IMR-90 (cell line): ENCODE data around the gene ENDOU. TPM values are rescaled to one million over a fixed set of nuclear protein-coding genes. Genes with fewer than 3 reads are reported as not detected.

Experiments
- ATAC-seq: fragments of 200-7000 bp; cut with Tn5 transposase; 2 replicates; pipeline ENCODE4 v1.9.1; 2020; ENCODE audit warnings: low read depth, mild to moderate bottlenecking, moderate library complexity
- BruUV-seq: library from RNA; stranded (reverse); fragments of 400-500 nt; replicated peaks from 2 replicates; lab custom pipeline; 2021; lab: Mats Ljungman, UMichigan
- CTCF ChIA-PET: fragments of 300-600 bp; formaldehyde crosslinking; extraction: SDS; loops from one replicate; lab custom pipeline; 2021; ENCODE audit warnings: antibody characterized with exemption; lab: Yijun Ruan, JAX
- POLR2A ChIA-PET: fragments of 300-600 bp; sonication (Branson Sonifier 250); formaldehyde crosslinking; loops from one replicate; lab custom pipeline; 2022; ENCODE audit warnings: antibody characterized with exemption; ENCODE audit not compliant: unreplicated experiment; lab: Charles Lee
- DNase-seq: peaks from one replicate; pipeline ENCODE4 v3.0.0; 2013
- H2AFZ ChIP-seq: replicated peaks from 2 replicates; pipeline ENCODE3; 2013; ENCODE audit warnings: low read length, mild to moderate bottlenecking; ENCODE audit not compliant: poor library complexity
- H2AK5ac ChIP-seq: 2 replicates; pipeline ENCODE4 v1.6.1; 2013; ENCODE audit warnings: low read depth, low read length, inconsistent platforms
- H2AK9ac ChIP-seq: replicated peaks from 2 replicates; pipeline ENCODE3; 2013; ENCODE audit warnings: mild to moderate bottlenecking, low read depth, low read length, moderate library complexity; ENCODE audit not compliant: poor library complexity
- H2BK120ac ChIP-seq: 2 replicates; pipeline ENCODE4 v1.6.1; 2013; ENCODE audit warnings: low read depth, low read length, inconsistent platforms
- H2BK15ac ChIP-seq: 3 replicates; pipeline ENCODE4 v1.6.1; 2013; ENCODE audit warnings: low read depth, low read length, inconsistent platforms
- H2BK20ac ChIP-seq: 2 replicates; pipeline ENCODE4 v1.6.1; 2013; ENCODE audit warnings: low read depth, mild to moderate bottlenecking, inconsistent platforms, low read length, moderate library complexity
- H2BK5ac ChIP-seq: 2 replicates; pipeline ENCODE4 v1.6.1; 2013; ENCODE audit warnings: mild to moderate bottlenecking, low read depth, low read length, inconsistent platforms; ENCODE audit not compliant: poor library complexity, severe bottlenecking
- H3K14ac ChIP-seq: replicated peaks from 2 replicates; pipeline ENCODE4 v1.6.1; 2013; ENCODE audit warnings: low read depth, low read length, inconsistent platforms
- H3K18ac ChIP-seq: 2 replicates; pipeline ENCODE4 v1.6.1; 2013; ENCODE audit warnings: low read depth, low read length, control low read depth
- H3K23ac ChIP-seq: 2 replicates; pipeline ENCODE4 v1.6.1; 2013; ENCODE audit warnings: low read depth, low read length, inconsistent platforms
- H3K27ac ChIP-seq: 2 replicates; pipeline ENCODE4 v1.5.1; 2013; ENCODE audit warnings: mild to moderate bottlenecking, control low read depth, low read length; ENCODE audit not compliant: insufficient read depth
- H3K27me3 ChIP-seq: 2 replicates; pipeline ENCODE4 v1.6.1; 2013; ENCODE audit warnings: low read length; ENCODE audit not compliant: control insufficient read depth, insufficient read depth
- H3K36me3 ChIP-seq: 2 replicates; pipeline ENCODE4 v1.6.1; 2013; ENCODE audit warnings: low read length, mixed read lengths; ENCODE audit not compliant: control insufficient read depth, insufficient read depth
- H3K4ac ChIP-seq: 2 replicates; pipeline ENCODE4 v1.6.1; 2013; ENCODE audit warnings: low read depth, low read length, inconsistent platforms
- H3K4me1 ChIP-seq: 2 replicates; pipeline ENCODE4 v1.6.1; 2013; ENCODE audit warnings: low read length, mixed read lengths; ENCODE audit not compliant: control insufficient read depth, insufficient read depth
- H3K4me2 ChIP-seq: 2 replicates; pipeline ENCODE4 v1.6.1; 2013; ENCODE audit warnings: low read depth, mild to moderate bottlenecking, control low read depth, low read length, moderate library complexity
- H3K4me3 ChIP-seq: 2 replicates; pipeline ENCODE4 v1.5.1; 2013; ENCODE audit warnings: low read depth, mild to moderate bottlenecking, control low read depth, low read length, moderate library complexity; ENCODE audit not compliant: insufficient read depth
- H3K56ac ChIP-seq: 2 replicates; pipeline ENCODE4 v1.6.1; 2013; ENCODE audit warnings: low read length, inconsistent platforms; ENCODE audit not compliant: insufficient read depth; ENCODE audit errors: extremely low read depth
- H3K79me1 ChIP-seq, 2 experiments: 2 replicates each; pipeline ENCODE4 v1.6.1; 2013; ENCODE audit warnings: low read length in 2 of 2, inconsistent platforms in 1 of 2, low read depth in 1 of 2
- H3K9ac ChIP-seq: 2 replicates; pipeline ENCODE4 v1.6.1; 2013; ENCODE audit warnings: low read depth, low read length, control low read depth
- H3K9me1 ChIP-seq: 2 replicates; pipeline ENCODE4 v1.6.1; 2013; ENCODE audit warnings: low read length, inconsistent platforms; ENCODE audit not compliant: insufficient read depth
- H3K9me3 ChIP-seq: 2 replicates; pipeline ENCODE4 v1.6.1; 2013; ENCODE audit warnings: low read length; ENCODE audit not compliant: control insufficient read depth, insufficient read depth
- H4K20me1 ChIP-seq: 2 replicates; pipeline ENCODE4 v1.6.1; 2013; ENCODE audit warnings: low read length, inconsistent platforms; ENCODE audit not compliant: insufficient read depth
- H4K5ac ChIP-seq: 2 replicates; pipeline ENCODE4 v1.6.1; 2013; ENCODE audit warnings: mild to moderate bottlenecking, low read depth, low read length, control low read depth
- H4K8ac ChIP-seq, 2 experiments: 2 replicates each; pipeline ENCODE4 v1.6.1; 2013; ENCODE audit warnings: low read depth in 2 of 2, low read length in 2 of 2, control low read depth in 1 of 2, inconsistent platforms in 1 of 2
- H4K91ac ChIP-seq: 2 replicates; pipeline ENCODE4 v1.6.1; 2013; ENCODE audit warnings: low read depth, low read length, inconsistent platforms; ENCODE audit not compliant: insufficient read depth
- CTCF ChIP-seq: conservative IDR thresholded peaks from 2 replicates; pipeline ENCODE4 v1.5.1; 2012; ENCODE audit warnings: mild to moderate bottlenecking, low read depth, low read length, improper control_type of control experiment
- MAZ ChIP-seq: IDR thresholded peaks from 2 replicates; pipeline ENCODE4 v1.6.1; 2012; ENCODE audit warnings: low read depth, mild to moderate bottlenecking, low read length, improper control_type of control experiment, moderate library complexity, borderline replicate concordance
- RCOR1 ChIP-seq: IDR thresholded peaks from 2 replicates; pipeline ENCODE4 v1.6.1; 2012; ENCODE audit warnings: mild to moderate bottlenecking, low read length, improper control_type of control experiment; ENCODE audit not compliant: insufficient replicate concordance
- RFX5 ChIP-seq: IDR thresholded peaks from 2 replicates; pipeline ENCODE4 v1.8.0; 2012; ENCODE audit warnings: low read depth, mild to moderate bottlenecking, low read length, moderate library complexity
- SMC3 ChIP-seq: fragments of 150-350 bp; IDR thresholded peaks from 2 replicates; pipeline ENCODE4 v1.6.1; 2016; ENCODE audit warnings: low read depth, mild to moderate bottlenecking, antibody characterized with exemption, low read length, moderate library complexity
- WGBS, 2 experiments: methylation state at CpG; one replicate each; pipeline versions ENCODE4 v1.1.5 to v1.1.7; 2013; ENCODE audit warnings: missing lambda C conversion rate in 2 of 2; ENCODE audit not compliant: insufficient read length in 1 of 2; ENCODE audit errors: extremely low coverage in 2 of 2; 5-methylcytosine and 5-hydroxymethylcytosine counted together
- dilution Hi-C: fragments of 300-500 bp; cut with HindIII; formaldehyde crosslinking; loops from one replicate; pipeline ENCODE4 v1.14.3; 2018; ENCODE audit warnings: low sequenced_read_pairs; ENCODE audit not compliant: unreplicated experiment
- in situ Hi-C: fragments of 300-500 bp; cut with MboI; formaldehyde crosslinking; loops from 3 replicates; pipeline ENCODE4 v1.14.3; 2019; ENCODE audit warnings: low sequenced_read_pairs, inconsistent platforms, mixed read lengths
- intact Hi-C: fragments of 100-400 bp; cut with micrococcal nuclease; formaldehyde crosslinking; loops from 2 replicates; pipeline ENCODE4 v1.10.0; 2022
- polyA plus RNA-seq, 3 experiments: library from polyadenylated mRNA; depleted of rRNA; stranded (reverse); fragments of >200 nt; gene quantifications; 2 replicates each; pipeline ENCODE4 v1.2.3, GENCODE V29; 2012; ENCODE audit warnings: low replicate concordance in 1 of 3
- total RNA-seq: library from RNA; depleted of rRNA; stranded (reverse); fragments of >200 nt; gene quantifications from 2 replicates; pipeline ENCODE4 v1.2.3, GENCODE V29; 2012
- TF ChIP-seq, protein P1 (sequence below): fragments of 150-350 bp; IDR thresholded peaks from 2 replicates; pipeline ENCODE4 v1.6.1; 2016; ENCODE audit warnings: low read depth, mild to moderate bottlenecking, low read length, moderate library complexity, borderline replicate concordance

Gene ENDOU
- total and polyA plus RNA-seq, 2 of the 4 experiments (the other 2 are of a cell fraction): under 0.01 to 0.09 TPM

GRCh38 chr12:47725091-47725772 is at the start of gene ENDOU (continued):
- TF ChIP-seq, protein P1, sequence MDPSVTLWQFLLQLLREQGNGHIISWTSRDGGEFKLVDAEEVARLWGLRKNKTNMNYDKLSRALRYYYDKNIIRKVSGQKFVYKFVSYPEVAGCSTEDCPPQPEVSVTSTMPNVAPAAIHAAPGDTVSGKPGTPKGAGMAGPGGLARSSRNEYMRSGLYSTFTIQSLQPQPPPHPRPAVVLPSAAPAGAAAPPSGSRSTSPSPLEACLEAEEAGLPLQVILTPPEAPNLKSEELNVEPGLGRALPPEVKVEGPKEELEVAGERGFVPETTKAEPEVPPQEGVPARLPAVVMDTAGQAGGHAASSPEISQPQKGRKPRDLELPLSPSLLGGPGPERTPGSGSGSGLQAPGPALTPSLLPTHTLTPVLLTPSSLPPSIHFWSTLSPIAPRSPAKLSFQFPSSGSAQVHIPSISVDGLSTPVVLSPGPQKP: no peak

DNA sequence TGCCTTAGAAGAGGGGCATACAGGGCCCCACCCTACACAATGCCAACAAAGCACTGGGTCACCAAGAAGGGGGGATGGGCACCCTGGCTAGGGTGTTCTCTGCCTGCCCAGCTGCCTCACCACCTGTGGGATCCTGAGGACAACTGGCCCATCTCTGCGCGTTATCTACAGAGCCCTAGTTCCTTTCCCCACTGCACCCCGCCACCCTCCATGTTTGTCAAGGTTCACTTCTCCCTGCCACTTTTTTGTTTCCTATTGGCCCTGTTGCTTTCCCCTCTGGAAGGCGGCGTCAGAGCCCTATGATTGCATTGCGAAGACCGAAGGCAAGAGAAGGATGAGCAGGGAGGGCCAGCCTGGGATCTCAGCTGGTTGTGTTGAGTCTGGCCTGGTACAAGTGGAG is 49.4 kb upstream of the ENDOU start:
- Histone ChIP-seq H2AFZ (no peak overlapping the region), H3K4me2 (no peak overlapping the region), H2AK9ac (no peak overlapping the region), H4K8ac (no peak overlapping the region), H3K79me1 (peaks cover 0 to 11% of the 10 kb centered on the region in 2 experiments; a peak in 1 of 4 replicates), H3K4ac (no peak overlapping the region), H2BK5ac (no peak overlapping the region), H3K9me3 (no peaks in the 10 kb centered on the region), H3K14ac (no peak overlapping the region), H3K27ac (no peak overlapping the region), H3K9ac (no peak overlapping the region), H3K18ac (no peak overlapping the region), H3K9me1 (peaks cover 10% of the 10 kb centered on the region; the same call in 1 of the 2 replicates), H4K91ac (no peak overlapping the region), H2AK5ac (no peak overlapping the region; the same call in 1 of the 2 replicates), H3K56ac (no peak overlapping the region), H3K4me3 (no peak overlapping the region), H4K5ac (no peak overlapping the region), H4K20me1 (peaks cover 3% of the 10 kb centered on the region; the same call in 1 of the 2 replicates), H3K36me3 (no peaks in the 10 kb centered on the region), H2BK120ac (no peak overlapping the region), H3K23ac (no peak overlapping the region), H2BK20ac (no peak overlapping the region), H3K4me1 (peaks cover 27% of the 10 kb centered on the region), H2BK15ac (no peak overlapping the region), H3K27me3 (no peaks in the 10 kb centered on the region)
- POLR2A ChIA-PET: no interaction called here
- in situ Hi-C loops: loop anchor here (5.0 kb wide), 1 partner anchor 62 kb away; no protein-coding TSS in a partner anchor
- TF ChIP-seq CTCF (no peak), RFX5 (no peak), RCOR1 (no peak), SMC3 (no peak), MAZ (no peak)
- dilution Hi-C loops: no loop called here
- WGBS, 2 experiments: 85% methylated on average over 3 of the region's 7 CpGs; no CpG with 5 or more reads in 1 of the 2 experiments
- CTCF ChIA-PET: no interaction called here
- DNase-seq (no peak), ATAC-seq (no peak)
- intact Hi-C loops: loop anchor here (5.0 to 10.0 kb wide), 3 partner anchors 122 to 740 kb away; no protein-coding TSS in a partner anchor
- no TSS peak for BruUV-seq
